Measurements from ENCODE around the gene OR8H2.
"Not testable (repeated sequence)": the region's sequence is repeated elsewhere in the genome, so short reads cannot be mapped to it uniquely, and the experiment has no call there.

OR8H2 gene

DNA sequence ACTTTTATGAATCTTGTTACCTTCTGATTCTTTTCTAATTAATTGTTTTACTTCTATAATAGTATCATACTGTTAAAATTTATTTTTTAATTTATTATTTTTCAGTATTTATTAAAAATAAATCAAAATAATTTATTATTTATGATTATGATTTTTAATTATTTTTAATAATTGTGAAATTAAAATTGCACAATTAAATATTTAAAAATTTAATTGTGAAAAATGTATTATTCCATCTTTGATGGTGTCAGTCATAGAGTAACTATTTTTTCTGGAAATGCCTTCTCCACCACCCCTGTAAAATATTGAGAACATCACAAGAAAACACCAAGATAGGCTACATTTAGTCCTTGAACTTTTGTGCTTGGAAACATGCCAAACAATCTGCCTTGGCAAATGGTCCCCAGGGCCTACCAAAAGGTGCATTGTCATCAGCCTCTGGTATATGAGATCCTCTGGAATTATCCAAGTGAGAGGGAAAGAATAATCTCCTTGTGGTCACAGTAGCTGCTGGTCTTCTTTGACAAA, at the start of gene OR8H2:
OR8H2 (plus strand) TSS at position 478 of the 528 bp plus-strand sequence. CDS start 1,356 bp downstream, outside the sequence.
- no peak for DNase-seq (ENCODE audit: low read depth)

DNA sequence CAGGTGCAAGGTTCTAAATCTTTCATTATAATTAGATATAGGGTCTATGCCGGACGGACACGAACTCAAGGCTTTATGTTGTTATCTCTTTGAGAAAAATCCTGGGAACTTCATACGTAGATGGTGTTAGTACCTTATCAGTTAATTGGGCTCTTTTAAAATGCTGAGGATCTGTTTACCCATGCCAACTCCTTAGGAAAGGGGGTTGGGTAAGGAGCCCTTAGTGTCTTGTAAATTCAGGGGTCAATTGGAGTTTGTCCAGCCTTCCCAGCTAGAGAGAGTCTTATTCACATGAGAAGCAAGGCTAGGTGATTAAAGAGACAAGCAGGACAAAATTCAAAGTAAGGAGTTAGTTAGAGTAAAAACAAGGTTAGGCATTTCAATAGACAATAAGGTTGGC, 47.1 kb upstream of the OR8H2 start:
- DNase-seq (ENCODE audit: low read depth) = not testable (repeated sequence)

GRCh38 chr11:56057661-56058237, 45.7 kb upstream of the OR8H2 start:
- not testable (repeated sequence) for DNase-seq (ENCODE audit: low read depth)

DNA sequence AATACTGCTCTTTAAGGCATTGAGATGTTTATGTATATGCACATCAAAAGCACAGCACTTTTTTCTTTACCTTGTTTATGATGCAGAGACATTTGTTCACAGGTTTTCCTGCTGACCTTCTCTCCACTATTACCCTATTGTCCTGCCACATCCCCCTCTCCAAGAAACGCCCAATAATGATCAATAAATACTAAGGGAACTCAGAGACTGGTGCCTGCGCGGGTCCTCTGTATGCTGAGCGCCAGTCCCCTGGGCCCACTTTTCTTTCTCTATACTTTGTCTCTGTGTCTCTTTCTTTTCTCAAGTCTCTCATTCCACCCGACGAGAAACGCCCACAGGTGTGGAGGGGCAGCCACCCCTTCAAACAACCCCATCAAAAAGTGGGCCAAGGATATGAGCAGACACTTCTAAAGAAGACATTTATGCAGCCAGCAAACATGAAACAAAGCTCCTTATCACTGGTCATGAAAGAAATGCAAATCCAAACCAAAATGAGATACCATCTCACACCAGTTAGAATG, 45.2 kb upstream of the OR8H2 start:
- DNase-seq (ENCODE audit: low read depth) = not testable (repeated sequence)

DNA sequence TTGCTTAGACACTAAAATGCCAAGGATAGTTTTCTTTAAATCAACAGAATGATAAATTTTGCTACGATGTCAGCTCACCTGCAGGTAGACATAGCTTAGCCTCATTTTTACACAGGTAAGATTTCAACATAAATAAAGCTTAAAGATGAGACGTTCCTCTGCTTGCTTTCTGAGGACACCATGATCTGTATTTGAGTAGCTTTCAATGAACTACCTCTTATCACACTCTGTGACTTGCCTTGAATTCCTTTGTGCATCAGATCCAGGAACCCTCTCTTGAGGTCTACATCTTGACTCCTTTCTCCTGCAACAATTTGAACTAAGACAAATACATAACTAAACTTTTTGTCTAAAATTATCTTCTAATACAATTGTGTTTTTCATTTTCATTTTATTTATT, 36.5 kb upstream of the OR8H2 start:
- no peak for DNase-seq (ENCODE audit: low read depth)

- no peak for DNase-seq (ENCODE audit: low read depth)
Observed at GRCh38 chr11:56089697-56090096, 13.8 kb upstream of the OR8H2 start.

DNA sequence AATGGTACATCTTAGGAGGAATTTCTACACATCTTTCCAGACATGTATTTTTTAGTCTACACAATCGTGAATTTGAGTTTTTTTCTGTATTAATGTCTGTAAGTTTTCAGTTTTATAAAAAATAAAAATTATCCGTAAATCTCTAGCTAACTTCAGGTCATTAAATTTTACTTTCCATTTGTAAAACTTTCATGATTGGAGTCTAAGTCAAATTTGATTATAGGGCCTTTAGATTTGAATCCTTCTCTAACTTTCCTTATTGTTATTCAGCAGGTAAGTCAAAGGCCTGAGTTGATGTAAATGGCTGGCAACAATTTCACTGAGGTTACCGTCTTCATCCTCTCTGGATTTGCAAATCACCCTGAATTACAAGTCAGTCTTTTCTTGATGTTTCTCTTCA, 10.5 kb upstream of the OR8H2 start, which contains the start of gene OR8I2:
OR8I2 (plus strand) TSS at position 301 of the 400 bp plus-strand sequence; CDS start at position 301, 0 bp downstream.
- DNase-seq (ENCODE audit: low read depth) = no peak

GRCh38 chr11:56122073-56122472, 18.6 kb downstream of the OR8H2 start, which contains the start of gene OR8H3:
TSS of gene OR8H3 (plus strand) at chr11:56122373. CDS start at chr11:56122373, 0 bp downstream.
- DNase-seq (ENCODE audit: low read depth) = no peak

DNA sequence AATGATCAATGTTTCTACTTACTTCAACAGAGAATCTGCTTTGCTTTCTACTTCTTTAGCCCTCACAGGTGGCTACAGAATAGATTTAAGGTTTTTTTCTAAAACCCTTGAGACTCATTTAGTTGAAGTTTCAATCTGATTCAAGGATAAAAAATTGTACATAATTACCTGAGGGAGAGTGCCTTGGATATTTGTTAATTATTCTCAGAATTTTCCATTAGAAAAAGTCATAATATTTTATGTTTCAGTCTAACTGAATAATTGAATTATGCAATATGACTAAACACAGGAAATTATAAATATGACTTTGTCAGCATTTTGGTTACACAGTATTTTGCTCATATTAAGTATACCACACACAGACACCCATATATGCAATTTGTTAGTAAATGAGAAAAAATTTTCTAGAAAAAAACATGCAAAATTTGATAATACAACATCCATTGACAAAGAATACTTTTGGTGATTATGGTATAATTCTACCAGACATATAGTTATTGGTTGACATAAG, 36.7 kb downstream of the OR8H2 start, which contains the start of gene OR8J3:
OR8J3 (minus strand) TSS at position 51 of the 511 bp plus-strand sequence. CDS start 2,483 bp downstream, outside the sequence.
- DNase-seq (ENCODE audit: low read depth) = no peak

DNA sequence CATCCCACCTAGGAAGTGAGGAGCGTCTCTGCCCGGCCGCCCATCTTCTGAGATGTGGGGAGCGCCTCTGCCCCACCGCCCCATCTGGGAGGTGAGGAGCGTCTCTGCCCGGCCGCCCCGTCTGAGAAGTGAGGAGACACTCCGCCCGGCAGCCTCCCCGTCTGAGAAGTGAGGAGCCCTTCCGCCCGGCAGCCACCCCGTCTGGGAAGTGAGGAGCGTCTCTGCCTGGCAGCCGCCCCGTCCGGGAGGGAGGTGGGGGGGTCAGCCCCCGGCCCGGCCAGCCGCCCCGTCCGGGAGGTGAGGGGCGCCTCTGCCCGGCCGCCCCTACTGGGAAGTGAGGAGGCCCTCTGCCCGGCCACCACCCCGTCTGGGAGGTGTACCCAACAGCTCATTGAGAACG, 40.2 kb downstream of the OR8H2 start:
- DNase-seq (ENCODE audit: low read depth) = not testable (repeated sequence)

DNA sequence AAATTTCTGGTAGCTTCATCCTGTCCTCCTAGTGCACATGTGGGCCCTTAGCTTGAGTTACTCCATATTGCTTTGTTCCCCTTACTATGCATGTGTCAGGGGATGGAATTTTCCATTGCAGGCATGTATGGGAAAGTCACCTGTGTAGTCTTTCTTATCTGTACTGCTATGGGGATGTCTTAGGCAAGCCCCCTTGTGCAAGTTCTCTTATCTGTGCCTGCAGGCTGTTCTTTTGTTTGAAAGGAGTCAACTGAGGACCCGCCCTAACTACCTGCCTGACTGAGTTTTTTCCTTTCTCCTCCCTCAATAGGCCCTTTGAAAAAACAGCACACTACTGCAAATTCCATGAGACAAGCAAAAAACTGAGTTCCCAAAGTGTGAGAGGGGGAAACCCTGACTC, 47.9 kb downstream of the OR8H2 start:
- no peak for DNase-seq (ENCODE audit: low read depth)

- DNase-seq (ENCODE audit: low read depth) = no peak
Observed at GRCh38 chr11:56152333-56152732, 48.8 kb downstream of the OR8H2 start.

Data from ELR (cell line).